ENCODE measurements around the gene SPDYE1.

The SPDYE1 gene

DNA sequence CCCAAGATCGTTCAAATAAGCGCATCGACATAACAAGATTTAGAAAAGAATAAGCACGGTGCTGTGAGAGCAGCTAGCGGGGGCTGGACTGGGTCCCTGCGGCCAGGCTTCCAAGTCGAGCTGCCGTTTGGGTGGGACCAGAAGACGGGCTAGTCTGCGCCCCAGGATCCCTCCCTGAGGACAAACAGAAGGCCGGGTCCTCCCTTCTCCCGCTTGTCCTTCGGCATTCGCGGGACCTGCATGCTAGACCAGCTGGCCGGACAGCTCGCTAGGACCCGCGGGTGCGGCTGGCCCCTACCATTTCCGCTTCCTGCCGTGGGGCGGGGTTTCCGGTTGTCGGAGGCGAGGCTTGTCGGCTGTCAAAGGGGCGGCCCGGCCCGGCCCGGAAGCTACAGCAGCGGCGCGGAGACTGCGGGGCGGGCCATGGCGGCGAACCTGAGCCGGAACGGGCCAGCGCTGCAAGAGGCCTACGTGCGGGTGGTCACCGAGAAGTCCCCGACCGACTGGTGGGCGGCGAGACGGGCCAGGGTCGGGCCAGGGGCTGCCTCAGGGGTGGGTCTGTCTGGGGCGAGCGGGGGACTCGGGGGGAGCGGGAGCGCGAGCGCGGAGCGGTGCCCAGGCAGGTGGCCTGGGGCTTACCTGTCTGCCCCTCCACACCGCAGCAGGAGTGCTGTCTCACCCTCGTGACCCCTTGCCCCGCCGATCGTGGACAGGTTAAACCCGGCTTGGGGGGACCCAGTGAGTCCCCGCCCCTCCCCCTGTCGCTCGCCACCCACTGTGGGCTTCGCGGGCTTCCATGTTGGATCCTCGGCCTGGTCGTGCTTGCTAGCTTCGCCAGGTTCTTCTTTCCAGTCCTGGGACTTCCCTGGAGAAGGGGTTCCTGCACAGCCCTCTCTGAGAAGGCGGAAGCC, 46.9 kb downstream of the SPDYE1 start, which contains the start of gene DBNL:
Gene DBNL (plus strand): TSS at position 388 of the 911 bp plus-strand sequence. CDS start 36 bp downstream, at position 424.
- peak; percentile 96 for DNase-seq (ENCODE audit: low spot score)

DNA sequence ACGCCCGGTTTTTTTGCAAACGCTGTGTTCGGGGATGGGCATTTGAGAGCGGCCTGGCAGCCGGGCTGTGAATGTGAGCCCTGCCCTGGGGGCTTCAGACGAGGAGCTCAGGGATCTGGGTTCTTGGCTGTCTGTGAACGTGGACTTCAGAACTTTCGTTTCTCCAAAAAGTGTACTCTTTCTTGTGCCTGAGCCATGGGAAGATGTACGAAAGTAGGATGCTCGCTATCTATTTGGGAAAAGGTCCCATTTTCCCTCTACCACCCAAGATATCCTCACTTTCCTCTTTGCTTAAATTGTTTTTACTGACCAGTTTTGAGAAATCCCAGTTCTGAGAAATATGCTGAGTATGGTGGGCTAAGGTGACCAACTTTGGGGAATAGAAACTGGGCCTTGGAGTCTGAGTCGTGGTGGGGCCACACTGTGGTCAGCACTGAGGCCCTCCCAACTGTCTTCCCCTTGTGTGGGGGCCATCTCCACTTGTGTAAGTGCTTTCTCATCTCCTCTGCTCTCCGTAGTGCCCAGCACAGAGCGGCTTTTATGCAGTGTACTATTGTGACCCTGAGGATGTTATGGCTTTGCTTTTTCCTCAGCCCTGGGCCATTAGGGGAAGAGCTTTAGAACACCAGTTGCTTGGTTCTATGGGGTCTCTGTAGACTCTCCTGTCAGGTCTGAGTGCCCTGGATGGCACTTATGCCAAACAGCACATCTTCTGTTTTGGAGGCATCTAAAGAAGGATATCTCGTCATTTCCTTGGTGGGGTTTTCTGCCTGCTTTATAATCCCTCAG, 47.7 kb downstream of the SPDYE1 start:
- peak; percentile 60 for DNase-seq (ENCODE audit: low spot score)

DNA sequence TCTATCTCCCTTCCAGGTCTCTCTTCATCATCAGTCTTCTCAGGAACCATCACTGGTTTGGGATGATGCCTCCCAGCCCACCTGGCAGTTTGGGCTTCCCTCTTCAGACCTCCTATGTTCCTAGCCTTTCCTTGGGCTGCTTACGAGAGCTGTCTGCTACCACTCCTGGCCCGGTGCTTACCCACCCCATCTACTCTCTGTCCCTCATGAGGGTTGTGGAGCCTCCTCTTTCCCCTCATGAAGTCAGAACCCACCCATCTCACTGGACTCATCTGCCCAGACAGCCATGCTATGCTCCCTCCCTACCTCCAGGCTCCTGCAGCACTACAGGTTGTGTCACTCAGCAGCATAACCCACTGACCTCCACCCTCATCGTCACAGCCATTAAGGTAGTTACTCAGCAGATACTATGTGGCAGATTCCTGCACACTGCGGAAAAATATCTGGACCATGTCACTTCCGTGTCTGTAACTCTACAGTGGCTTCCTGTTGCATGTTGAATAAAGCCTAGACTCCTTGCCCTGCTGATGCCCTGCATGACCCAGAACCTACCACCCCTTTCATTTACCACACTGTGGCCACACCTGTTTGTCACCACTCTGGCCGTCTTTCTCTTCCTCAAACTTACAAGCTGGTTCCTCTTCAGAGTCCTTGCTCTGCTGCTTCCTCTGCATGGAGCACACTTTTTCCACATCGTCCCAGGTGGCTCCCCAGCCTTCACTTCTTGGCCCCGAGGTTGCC, 48.8 kb downstream of the SPDYE1 start:
- no peak for DNase-seq (ENCODE audit: low spot score)

DNA sequence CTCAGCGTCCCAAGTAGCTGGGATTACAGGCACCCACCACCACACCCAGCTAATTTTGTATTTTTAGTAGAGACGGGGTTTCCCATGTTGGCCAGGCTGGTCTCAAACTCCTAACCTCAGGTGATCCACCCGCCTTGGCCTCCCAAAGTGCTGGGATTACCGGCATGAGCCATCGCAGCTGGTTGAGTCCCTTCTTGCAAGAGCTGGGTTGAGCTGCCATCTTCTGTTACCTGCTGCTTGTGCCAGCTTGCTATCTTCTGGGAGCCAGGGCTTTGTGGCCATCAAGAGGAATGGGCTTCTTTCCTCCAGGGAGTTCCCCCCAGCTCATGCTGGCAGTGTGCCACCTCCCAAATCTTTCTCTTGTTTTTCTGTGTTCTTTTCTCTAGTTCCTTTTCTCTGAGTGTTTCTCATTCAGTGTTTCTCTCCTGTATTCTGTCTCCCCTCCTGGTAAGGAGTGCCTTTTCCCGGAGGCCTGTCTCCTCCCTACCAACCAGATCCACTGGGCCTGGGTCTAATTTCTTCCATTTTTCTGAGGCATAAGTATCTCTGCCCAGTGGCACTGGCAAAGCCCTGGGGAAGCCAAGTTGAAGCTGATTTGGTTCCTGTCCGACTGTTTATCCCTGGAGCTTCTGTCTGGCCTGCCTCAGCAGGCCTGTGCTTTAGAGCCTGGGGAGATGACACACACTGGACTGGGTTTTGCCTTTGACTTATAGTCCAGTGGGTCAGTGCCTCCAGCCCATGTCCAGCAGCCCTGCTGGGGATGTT, 50.5 kb downstream of the SPDYE1 start:
- DNase-seq (ENCODE audit: low spot score), result no peak

DNA sequence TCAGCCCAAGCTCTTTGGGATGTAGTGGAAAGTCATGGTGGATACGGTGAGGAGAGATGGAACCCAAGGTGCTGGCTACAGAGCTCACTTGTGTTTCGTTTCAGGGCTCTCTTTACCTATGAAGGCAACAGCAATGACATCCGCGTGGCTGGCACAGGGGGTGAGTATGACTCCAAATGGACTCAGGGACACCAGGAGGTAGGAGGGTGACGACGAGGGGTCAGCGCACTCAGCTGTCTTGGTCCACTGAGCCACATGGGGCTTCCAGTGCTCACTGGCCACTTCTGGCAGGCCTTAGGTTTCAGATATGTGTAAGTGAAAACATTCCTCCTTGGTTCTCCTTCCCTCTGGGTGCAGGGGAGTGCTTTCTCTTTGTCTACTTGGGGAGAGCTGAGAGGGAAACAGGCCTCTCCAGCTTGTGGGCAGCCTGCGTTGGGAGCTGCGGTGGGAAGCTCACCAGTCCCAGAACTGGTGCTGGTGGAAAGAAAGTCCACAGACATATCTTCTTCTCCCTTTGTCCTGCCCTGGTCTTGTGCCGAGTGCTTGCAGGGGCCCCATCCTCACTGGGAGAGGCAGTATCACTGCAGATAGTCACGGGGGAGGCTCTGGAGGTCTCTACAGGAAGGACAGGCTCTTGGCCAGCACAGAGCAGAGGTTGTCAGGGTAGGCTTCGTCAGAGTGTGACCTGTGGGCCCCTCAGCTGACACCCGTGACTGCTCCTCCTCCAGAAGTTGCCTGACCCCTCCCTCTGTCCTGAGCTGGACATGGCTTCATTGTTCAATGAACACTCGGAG, 52.6 kb downstream of the SPDYE1 start:
- DNase-seq (ENCODE audit: low spot score), result no peak

DNA sequence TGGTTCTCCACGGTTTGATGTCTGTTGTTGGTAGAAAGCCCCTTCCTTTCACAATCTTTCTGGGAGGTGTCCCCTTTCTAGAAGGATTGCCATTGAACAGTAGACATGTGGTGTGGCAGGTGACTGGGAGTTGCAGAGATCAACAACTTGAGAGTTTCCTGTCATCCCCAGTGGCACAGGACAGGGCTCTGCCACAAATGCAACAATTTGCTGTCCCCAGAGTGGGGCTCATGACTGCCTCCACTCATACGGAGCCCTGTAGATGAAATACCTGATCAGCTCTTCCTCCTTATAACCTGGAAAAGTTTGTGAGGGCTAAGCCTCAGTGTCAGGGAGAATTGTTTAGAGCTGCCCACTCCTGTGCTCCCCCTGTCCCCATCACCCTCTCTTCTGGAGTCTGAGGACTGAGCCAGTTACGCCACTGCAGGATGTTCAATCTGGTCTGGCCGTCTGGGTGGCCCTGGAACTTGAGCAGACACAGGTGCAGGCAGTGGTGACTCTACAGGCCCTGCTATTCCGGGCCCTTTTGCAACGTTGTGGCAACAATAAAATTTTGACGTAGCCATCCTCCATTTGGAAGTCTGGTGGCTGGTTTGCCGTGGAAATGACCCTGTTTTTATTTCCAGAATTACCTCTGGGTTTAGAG, 53.3 kb downstream of the SPDYE1 start:
- DNase-seq (ENCODE audit: low spot score), result no peak

DNA sequence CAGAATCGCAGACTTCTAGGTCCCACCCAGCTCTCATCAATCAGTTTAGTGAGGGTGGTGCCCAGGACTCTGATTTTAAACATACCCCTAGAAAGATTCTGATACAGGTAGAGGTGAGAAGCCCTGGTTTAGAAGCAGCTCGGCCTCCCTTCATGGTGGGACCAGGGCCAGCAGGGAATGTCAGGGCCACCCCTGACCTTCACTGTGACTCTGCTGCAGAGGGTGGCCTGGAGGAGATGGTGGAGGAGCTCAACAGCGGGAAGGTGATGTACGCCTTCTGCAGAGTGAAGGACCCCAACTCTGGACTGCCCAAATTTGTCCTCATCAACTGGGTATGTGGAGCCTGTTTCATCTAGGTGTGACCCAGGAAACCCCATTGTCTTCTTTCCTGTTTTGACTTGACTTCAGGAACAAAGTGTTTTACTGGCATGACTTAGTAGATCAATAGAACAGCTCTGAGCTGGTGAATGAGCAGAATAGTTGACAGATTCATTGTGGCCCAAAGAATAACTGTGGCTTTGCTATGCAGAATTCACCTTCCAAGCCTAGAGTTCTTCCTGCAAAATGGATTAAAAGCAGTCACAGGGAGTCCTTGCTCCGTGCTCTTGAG, 54.0 kb downstream of the SPDYE1 start:
- DNase-seq (ENCODE audit: low spot score), result no peak

DNA sequence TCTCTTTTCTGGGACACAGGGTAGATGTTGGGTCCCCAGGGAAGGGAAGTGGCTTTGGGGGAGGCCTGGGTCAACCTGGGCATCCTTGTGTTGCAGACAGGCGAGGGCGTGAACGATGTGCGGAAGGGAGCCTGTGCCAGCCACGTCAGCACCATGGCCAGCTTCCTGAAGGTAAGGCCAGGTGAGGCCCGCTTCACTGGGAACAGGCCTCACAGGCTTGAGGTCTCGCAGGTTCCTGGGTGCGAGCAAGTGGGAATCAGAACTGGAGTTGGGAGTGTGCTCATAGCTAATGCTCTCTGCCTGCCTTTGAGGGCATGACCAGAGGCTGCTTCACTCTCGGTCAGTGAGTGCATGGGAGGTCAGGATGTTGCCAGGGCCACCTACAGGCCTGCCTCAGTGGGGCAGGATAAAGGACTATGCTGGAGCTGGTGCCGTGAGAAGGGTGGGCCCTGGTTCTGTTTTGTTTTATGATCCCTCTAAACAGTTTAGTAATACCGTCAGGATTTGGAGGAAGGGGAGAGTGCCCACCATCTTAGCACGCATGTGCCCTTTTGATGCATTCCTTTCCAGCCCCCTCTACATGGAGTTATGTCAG, 55.2 kb downstream of the SPDYE1 start:
- DNase-seq (ENCODE audit: low spot score), result no peak

DNA sequence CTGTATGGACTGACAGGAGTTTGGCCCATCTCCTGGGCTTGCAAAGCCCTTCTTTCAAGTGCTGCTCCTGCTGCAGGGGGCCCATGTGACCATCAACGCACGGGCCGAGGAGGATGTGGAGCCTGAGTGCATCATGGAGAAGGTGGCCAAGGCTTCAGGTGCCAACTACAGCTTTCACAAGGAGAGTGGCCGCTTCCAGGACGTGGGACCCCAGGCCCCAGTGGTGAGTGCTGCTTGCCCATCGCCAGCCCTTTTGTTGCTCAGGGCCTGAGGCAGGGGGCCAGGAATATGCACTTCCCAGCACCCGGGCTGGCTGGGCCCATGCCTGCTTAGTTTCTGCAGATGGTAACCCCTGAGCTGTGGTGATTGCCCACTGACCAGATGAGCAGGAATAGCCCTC, 59.0 kb downstream of the SPDYE1 start:
- DNase-seq (ENCODE audit: low spot score), result no peak

DNA sequence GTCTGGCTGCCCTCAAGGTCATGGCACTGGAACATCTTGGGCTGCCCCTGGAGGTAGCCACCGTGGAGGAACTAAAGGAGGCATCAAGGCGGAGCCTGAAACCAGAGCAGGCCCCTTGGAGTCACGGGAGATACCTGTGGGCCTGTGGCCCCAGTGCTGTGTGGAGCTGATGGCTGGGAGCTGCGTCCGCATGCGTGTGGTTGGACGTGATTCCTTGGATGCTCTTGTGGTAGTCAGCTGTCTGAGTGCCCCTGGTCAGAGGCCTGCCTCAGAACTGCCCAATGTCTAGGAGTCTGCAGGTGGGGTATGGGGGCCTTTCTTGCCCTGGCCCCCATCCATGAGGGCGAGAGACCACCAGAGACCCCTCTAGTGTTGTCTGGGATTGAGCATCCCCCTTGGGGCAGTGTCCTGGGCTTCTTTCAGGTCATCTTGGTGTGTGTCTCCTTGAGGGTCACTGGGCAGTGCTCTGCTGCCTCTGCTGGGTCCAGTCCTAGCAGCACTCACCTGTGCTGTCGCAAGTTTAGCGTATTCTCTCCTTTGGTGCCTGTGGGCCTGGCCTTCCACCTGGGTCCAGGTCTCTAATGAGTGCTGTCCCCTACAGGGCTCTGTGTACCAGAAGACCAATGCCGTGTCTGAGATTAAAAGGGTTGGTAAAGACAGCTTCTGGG, 59.6 kb downstream of the SPDYE1 start:
- no peak for DNase-seq (ENCODE audit: low spot score)

DNA sequence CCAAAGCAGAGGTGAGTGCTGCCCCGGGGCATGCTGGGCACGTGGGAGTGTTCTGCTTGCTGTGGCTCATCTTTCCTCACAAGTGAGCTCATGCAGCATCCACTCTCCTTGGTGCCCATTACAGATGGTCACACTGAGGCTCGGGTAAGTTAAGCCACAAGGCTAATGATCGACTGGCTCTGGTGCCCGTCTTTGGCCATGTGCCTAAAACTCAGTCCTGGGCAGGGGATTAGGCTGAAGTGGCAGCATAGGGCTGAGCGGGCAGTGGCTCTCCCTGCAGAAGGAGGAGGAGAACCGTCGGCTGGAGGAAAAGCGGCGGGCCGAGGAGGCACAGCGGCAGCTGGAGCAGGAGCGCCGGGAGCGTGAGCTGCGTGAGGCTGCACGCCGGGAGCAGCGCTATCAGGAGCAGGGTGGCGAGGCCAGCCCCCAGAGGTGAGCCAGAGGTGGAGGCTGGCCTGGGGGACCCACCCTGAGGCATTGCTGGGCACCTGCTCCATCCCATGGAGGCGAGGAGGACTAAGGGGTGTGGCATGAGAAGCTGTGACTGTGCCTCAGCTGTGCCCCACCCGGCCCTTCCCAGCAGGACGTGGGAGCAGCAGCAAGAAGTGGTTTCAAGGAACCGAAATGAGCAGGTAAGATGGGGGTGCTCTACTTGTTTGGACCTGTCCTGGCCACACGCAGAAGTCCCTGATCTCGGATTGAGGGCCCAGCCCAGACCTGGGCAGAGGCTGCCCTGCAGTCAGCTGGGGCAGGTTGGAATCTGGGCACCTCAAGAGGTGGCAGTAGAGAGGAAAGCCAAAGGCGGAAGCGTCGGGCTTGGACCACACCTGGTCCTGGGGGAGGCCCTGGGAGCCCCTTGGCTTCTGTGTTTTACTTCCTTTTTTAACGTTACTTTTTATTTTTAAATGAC, 60.4 kb downstream of the SPDYE1 start:
- no peak for DNase-seq (ENCODE audit: low spot score)

DNA sequence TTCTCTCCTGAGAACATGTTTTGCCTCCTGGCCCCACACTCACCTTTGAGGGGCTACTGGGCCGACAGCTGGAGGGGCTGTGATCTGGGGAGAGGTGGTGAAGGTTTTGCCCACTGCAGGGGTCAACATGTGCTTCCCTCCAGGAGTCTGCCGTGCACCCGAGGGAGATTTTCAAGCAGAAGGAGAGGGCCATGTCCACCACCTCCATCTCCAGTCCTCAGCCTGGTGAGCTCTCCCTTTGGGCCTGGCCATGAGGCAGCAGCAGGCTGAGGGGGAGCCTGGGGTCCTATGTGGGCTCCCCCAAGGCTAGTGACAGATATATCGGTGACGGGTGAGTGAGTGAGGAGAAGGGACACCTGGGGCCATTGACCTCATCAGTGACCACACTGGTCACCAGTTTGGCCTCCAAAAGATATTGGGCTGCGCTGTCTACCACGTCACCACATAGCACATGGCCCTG, 61.1 kb downstream of the SPDYE1 start:
- no peak for DNase-seq (ENCODE audit: low spot score)

DNA sequence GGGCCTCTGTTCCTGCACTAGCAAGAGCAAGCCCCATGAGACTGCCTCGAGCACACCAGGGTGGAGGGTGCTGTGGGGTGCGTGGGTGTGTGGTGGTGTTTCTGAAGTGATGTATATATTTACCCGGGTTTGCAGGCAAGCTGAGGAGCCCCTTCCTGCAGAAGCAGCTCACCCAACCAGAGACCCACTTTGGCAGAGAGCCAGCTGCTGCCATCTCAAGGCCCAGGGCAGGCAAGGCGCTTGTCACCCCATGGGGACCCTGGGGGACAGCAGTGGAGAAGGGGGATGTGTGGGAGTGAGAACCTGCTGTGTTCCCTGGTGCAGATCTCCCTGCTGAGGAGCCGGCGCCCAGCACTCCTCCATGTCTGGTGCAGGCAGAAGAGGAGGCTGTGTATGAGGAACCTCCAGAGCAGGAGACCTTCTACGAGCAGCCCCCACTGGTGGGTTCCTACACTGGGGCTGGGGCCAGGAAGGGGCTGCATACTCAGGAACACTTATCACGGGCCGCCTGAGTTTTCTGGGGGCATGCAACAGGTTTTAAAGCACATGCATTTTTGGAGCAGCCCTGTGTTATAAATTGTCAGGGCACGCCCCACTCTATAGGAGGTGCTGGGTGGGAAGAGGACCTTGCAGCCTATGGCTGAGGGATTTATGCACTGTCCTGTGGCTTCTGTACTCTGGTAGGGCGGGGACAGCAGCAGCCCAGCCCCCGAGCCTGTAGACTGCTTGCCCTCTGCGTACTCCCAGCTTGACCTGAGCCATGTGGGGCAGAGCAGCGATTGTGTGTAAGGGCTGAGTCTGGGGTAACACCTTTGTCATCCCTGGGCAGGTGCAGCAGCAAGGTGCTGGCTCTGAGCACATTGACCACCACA, 61.8 kb downstream of the SPDYE1 start:
- DNase-seq (ENCODE audit: low spot score), result no peak

All from AG08396 (cell line).